GM21529 (cell line): ENCODE measurements around the gene SH2D7.
"Not testable (repeated sequence)": the region's sequence is repeated elsewhere in the genome, so short reads cannot be mapped to it uniquely, and the experiment has no call there.

Experiments used
- ATAC-seq: cut with Tn5 transposase; IDR thresholded peaks from one replicate; pipeline ENCODE4 v1.9.1; 2021; ENCODE audit not compliant: unreplicated experiment

SH2D7 gene

DNA sequence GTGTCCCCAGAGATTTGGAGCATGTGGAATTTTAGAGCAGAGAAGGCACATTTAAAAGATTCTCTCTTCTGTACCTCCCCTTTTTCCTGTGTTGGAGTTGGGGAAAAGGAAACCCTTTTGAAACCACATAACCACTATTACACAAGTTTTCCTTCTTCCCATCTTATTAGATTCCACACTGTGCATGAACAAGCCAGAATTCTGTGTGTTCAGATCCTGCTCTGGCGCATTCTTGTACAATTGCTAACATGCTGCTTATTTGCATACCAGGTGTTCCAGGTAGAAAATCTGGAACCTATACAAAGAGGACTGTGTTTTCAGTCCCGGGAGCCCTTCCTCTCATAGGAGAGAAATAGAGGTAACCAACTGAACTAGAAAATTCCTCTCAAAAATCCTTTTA is 41.4 kb downstream of the SH2D7 start:
- no peak for ATAC-seq

GRCh38 chr15:78139578-78139977 is 47.2 kb downstream of the SH2D7 start:
- ATAC-seq = no peak

- ATAC-seq = no peak
Observed at GRCh38 chr15:78140292-78140691, 47.9 kb downstream of the SH2D7 start.

GRCh38 chr15:78142332-78142731 is 50.0 kb downstream of the SH2D7 start:
- no peak for ATAC-seq

GRCh38 chr15:78146425-78147154 is 54.2 kb downstream of the SH2D7 start:
- no peak for ATAC-seq

GRCh38 chr15:78147566-78147965 is 55.2 kb downstream of the SH2D7 start:
- ATAC-seq = no peak

DNA sequence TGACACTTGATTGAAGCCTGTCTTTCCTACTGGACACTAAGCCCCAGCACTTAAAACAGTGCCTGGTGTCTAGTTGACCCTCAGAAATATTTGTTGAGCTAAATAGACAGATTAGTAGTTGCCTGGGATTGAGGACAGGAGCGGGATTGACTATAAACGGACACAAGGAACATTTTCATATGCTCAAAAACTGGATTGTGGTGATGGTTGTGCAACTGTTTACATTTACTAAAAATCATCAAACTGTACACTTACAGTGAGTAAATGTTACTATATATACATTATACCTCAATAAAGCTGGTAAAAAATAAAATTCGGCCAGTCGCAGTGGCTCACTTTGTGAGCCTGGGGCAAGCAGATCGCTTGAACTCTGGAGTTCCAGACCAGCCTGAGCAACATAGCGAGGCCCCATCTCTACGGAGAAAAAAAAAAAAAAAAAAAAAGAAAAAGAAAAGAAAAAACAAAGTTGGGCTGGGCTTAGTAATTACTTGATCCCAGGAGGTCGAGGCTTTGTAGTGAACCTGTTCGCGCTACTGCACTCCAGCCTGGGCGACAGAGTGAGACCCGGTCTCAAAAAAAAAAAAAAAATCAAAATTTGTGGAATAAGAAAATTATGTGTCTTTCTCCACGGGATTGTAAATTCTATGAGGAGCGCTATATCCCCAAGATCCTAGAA is 56.2 kb downstream of the SH2D7 start:
- no peak for ATAC-seq

DNA sequence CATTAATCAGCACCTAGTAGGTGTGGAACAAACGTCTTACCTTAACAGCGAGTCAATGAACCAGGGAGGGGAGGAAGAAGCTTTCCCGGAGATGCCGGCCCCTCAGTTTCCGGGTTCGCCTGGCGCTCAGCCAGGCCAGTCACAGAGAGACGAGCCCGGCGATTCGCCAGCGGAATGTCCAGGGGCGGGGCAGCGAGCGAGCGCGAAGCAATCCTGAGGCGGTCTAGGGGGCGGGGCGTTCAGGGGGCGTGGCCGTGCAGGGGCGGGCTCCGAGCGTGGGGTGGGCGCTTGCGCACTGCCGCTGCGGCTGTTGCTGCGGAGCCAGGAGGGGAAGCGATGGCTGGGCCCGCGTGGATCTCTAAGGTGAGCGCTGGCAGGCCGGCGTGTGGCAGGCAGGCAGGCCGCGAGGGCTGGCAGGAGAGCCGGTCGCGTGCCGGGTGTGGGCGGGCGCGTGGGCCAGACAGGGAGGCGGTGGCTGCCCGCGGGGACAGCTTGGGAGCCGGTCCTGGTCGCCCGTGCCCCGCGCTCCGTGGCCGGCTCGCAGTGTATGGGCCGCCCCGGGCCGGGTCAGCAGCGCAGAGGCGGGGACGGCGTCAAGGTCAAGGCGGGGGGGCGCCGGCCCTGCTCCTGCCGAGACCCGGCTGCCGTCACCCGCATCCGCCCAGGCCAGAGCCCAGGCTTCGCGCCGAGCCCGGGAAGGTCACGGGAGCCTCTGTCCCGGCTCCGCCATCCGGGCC is 56.9 kb downstream of the SH2D7 start, which contains the start of gene IDH3A:
Gene IDH3A (plus strand): TSS at position 295 of the 737 bp plus-strand sequence. CDS start 42 bp downstream, at position 337.
- ATAC-seq = peak; percentile 76

GRCh38 chr15:78149805-78150751 is 57.7 kb downstream of the SH2D7 start:
- ATAC-seq = peak; percentile 7

DNA sequence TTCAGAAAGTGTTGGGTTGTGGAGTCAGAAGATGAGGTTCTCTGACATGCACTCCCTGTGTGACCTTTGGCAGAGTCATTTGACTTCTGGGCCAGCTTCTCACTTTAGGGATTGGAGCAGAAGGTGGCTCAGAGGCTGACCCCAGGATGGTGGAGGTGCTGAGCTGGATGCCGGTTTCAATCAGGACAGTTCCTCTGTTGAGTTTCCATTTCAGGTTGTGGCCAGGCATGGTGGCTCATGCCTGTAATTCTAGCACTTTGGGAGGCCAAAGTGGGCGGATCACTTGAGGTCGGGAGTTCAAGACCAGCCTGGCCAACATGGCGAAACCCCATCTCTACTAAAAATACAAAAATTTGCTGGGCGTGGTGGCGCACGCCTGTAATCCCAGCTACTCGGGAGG is 58.7 kb downstream of the SH2D7 start:
- ATAC-seq = not testable (repeated sequence)
